Raji (cell line): Measurements from ENCODE around the gene RBPJL.

ENCODE experiments used
- POLR2A ChIP-seq: IDR thresholded peaks from 2 replicates; pipeline ENCODE4 v1.6.1; 2011; ENCODE audit warnings: low read depth, low read length, control low read depth; ENCODE audit not compliant: insufficient read depth

Gene RBPJL

DNA sequence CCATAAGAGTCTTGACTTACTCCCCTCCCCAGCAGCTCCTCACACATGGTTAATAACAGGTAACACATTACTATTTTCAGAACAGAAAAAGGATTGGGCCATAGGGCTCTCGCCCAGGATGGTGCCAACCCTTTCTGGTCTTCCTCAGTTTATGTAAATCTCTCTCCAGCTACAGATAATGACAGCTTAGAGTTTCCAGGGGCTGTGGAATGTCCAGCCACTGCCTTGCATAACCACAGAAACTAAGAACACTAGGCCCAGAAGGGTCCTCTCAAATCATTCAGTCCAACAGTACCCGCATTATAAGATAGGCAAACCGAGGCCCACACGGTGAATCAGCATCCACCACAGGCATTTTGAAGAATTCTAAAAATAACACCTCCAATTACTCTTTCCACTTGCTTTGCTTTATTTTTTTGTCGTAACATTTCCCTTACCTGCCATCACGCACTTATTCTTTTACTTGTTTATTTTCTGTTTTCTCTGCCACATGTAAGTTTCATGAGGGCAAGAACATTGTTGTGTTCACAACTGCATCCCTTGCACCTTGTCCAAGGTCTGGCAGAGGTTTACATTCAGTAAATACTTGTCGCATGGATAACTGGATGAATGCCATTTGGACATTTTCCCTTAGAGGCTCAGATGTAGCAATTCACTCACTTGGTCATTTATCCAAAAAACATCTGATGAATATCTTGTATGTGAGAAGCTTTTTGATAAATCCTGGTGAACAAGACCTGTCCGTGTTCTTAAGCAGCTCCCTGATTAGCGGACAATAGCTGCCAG, 48.0 kb downstream of the RBPJL start:
- TF ChIP-seq POLR2A = no peak

GRCh38 chr20:45355209-45356084, 48.8 kb downstream of the RBPJL start:
- TF ChIP-seq POLR2A = no peak

- no peak for TF ChIP-seq POLR2A
Observed at GRCh38 chr20:45358282-45359068, 51.8 kb downstream of the RBPJL start.

DNA sequence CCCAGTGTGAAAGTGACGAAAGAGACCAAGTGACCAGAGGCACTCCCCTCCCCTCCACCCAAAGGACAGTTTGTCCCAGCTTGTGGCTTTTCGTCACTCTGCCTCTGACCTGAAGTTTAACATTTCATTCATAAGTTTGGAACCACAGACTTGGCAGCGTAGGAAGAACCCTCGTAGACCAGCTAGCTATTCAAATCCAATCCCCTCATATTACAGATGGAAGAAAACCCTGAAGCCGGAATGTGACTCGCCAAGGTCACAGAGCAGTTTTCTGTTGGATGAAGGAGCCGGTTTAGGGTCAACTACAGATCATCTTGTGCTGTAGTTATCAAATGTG, 52.4 kb downstream of the RBPJL start:
- TF ChIP-seq POLR2A = no peak

GRCh38 chr20:45359406-45360148, 52.9 kb downstream of the RBPJL start:
- TF ChIP-seq POLR2A = no peak

GRCh38 chr20:45361793-45362192, 55.2 kb downstream of the RBPJL start:
- TF ChIP-seq POLR2A = no peak

DNA sequence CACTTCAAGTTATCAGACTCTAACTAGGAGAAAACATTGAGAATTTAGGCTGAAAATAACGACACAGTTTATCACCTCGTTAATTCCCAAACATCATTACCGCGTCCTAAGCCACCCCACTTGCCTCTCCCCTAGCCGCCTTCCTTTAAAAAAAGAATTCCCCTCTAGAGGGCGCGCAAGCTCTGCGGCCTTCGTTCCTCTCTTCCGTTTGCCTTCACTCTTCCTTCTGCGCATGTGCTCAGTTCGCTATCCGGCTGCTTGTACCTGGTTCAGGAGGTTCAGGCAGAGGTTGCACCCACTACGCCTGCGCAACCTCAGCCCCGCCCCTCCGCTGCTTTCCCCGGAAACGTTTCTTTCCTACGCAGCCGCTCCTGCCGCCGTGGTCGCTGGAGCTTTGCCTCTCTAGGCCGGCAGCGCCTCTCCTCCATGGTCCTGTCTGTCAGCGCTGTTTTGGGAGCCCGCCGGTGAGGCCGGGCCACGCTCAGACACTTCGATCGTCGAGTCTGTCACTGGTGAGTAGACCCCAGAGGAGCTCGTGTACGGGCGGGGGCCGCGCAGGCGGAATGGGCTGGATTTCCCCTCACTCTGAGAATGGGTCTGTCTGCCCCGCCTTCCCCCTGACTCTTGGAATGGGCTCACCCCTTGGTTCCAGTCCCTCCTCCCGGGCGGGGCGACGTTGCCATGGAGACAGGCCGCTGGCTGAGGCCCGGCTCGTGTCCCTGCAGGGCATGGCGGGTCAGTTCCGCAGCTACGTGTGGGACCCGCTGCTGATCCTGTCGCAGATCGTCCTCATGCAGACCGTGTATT, 56.4 kb downstream of the RBPJL start, which contains the start of gene SYS1:
Gene SYS1, plus strand, starts transcription at position 353 of the 807 bp plus-strand sequence. Its CDS starts 376 bp downstream, at position 729.
- peak; percentile 82 for TF ChIP-seq POLR2A

- TF ChIP-seq POLR2A = no peak
Observed at GRCh38 chr20:45363611-45364492, 57.2 kb downstream of the RBPJL start.

GRCh38 chr20:45365444-45365970, 58.9 kb downstream of the RBPJL start:
- TF ChIP-seq POLR2A = no peak

GRCh38 chr20:45366192-45366591, 59.6 kb downstream of the RBPJL start:
- TF ChIP-seq POLR2A = no peak

DNA sequence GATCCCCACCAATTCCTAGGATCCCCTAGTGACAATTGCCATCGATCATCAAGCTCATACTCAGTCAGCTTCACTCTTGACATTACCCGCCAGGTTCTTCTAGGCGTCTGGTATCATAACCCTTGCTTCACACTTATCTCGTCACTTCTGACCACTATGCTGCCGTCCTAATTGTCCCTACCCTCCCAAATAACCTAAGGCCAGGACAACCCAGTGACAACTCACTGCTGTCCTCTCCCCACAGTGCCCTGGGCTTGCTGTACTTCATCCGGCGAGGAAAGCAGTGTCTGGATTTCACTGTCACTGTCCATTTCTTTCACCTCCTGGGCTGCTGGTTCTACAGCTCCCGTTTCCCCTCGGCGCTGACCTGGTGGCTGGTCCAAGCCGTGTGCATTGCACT, 60.0 kb downstream of the RBPJL start:
- no peak for TF ChIP-seq POLR2A

DNA sequence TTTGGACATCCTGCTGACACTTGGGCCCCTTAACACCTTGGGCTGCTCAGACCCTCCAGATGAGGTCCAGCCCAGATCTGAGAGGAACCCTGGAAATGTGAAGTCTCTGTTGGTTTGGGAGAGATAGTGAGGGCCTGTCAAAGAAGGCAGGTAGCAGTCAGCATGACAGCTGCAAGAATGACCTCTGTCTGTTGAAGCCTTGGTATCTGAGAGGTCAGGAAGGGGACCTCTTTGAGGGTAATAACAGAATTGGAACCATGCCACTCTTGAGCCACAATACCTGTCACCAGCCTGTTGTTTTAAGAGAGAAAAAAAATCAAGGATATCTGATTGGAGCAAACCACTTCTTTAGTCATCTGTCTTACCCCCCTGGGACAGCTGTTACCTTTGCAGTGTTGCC, 60.5 kb downstream of the RBPJL start:
- no peak for TF ChIP-seq POLR2A
